Kidney (tissue), 14 donors: Measurements from ENCODE around the gene MYLK4. TPM values are rescaled to one million over a fixed set of nuclear protein-coding genes. Genes with fewer than 3 reads are reported as not detected.
A peak's percentile ranks its signal among the peaks of the same experiment; 100 is the strongest.

Source experiments
- DNase-seq, 5 donors: peaks; one replicate each; pipeline ENCODE4 v3.0.0-alpha.2; 2013 to 2020
- FAIRE-seq: peaks from 2 replicates; lab custom pipeline; 2012; peaks lifted over from hg19 to GRCh38; lab: Jason Lieb, UNC
- H3K27ac ChIP-seq, 2 donors: one replicate each; pipeline ENCODE4 v1.7.0; 2013; ENCODE audit warnings: low read depth in 2 of 2, low read length in 2 of 2, inconsistent platforms in 1 of 2
- H3K27me3 ChIP-seq: one replicate; pipeline ENCODE4 v1.7.1; 2013; ENCODE audit warnings: low read length, inconsistent platforms; ENCODE audit not compliant: control insufficient read depth, insufficient read depth
- H3K36me3 ChIP-seq, 3 donors: one replicate each; pipeline versions ENCODE4 v1.7.0 to v1.7.1; 2013; ENCODE audit warnings: low read length in 3 of 3, control low read depth in 1 of 3, inconsistent platforms in 1 of 3; ENCODE audit not compliant: insufficient read depth in 3 of 3, control insufficient read depth in 2 of 3
- H3K4me1 ChIP-seq, 3 donors: one replicate each; pipeline versions ENCODE4 v1.7.0 to v1.7.1; 2013; ENCODE audit warnings: low read length in 3 of 3, inconsistent platforms in 1 of 3, low read depth in 1 of 3; ENCODE audit not compliant: control insufficient read depth in 2 of 3, insufficient read depth in 2 of 3
- H3K4me3 ChIP-seq, 3 donors: one replicate each; pipeline versions ENCODE4 v1.7.0 to v1.8.1; 2013; ENCODE audit warnings: low read length in 3 of 3, control low read depth in 1 of 3, inconsistent platforms in 1 of 3
- H3K9ac ChIP-seq, 3 donors: one replicate each; pipeline versions ENCODE4 v1.7.0 to v1.7.1; 2013; ENCODE audit warnings: low read length in 3 of 3, control low read depth in 1 of 3, inconsistent platforms in 1 of 3
- H3K9me3 ChIP-seq, 3 donors: one replicate each; pipeline versions ENCODE4 v1.7.0 to v1.7.1; 2013; ENCODE audit warnings: low read length in 3 of 3, control low read depth in 1 of 3, inconsistent platforms in 1 of 3; ENCODE audit not compliant: control insufficient read depth in 2 of 3, insufficient read depth in 1 of 3
- intact Hi-C: fragments of 100-400 bp; cut with DNase I; formaldehyde crosslinking; loops from one replicate; pipeline ENCODE4 v1.11.1; 2022
- polyA plus RNA-seq: library from polyadenylated mRNA; stranded (reverse); fragments of 350-450 nt; fragmentation: Illumina TruSeq; extraction: RNeasy Lipid Tissue Mini Kit (QIAGEN cat#74804); gene quantifications from one replicate; pipeline ENCODE4 v1.2.3, GENCODE V29; 2014; ENCODE audit warnings: low read depth, low replicate concordance; ENCODE audit not compliant: insufficient read depth
- total RNA-seq: library from RNA; stranded (reverse); fragmentation: NEBNext Ultra II Directional; extraction: Animal tissue kit (Norgen Biotek cat#: 25700); gene quantifications from one replicate; pipeline ENCODE4 v1.2.1, GENCODE V29; 2021
- TF ChIP-seq, protein P1 (sequence below): IDR thresholded peaks from 3 replicates; pipeline ENCODE4 v1.5.1; 2012; ENCODE audit warnings: mild to moderate bottlenecking, moderate library complexity, borderline replicate concordance; ENCODE audit not compliant: insufficient read depth; ENCODE audit errors: extremely low read depth
- donor health status: control.
- donor health status: control.
- donor health status: control.
- donor health status: control.
- donor health status: control.
- donor health status: DM: yes; HTN: yes; CAD: no.
- donor health status: Normal renal cell carcinoma (clear cell type).

MYLK4 gene
- total and polyA plus RNA-seq, 2 donors from 2014 or later, result 1.1 to 1.3 TPM

DNA sequence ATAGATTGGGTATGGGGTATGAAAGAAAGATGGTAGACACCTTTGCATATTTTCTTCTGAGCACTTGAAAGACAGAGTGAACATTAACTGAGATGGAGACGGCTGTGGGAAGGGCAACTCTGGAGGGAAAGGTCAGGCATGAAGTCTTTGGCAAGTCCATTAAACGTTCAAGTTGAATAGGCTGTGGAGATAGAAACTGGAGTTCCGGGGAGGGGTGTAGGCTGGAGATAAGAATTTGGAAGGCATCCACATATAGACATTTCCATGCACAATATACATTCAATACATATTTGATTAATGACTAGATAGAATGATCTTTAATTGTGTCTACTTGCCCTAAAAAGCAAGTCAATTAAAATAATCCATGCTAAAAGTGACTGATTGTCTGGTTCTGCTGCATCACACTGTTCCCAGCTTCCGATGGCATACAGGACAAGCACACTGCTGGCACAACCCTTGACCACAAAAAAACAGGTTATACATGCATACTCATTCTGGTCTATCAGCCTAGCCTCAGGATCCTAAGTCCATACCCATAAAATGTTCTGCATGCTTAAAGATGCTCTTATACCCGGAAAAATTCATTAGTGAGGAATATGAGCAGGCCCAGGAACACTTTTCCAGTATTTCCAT, 1.9 kb upstream of the MYLK4 start:
- no peak for DNase-seq
- no peak overlapping the region for H3K27ac ChIP-seq
- H3K4me1 ChIP-seq, result peaks cover 0 to 6% (median 0%) of the 10 kb centered on the region in 3 donors
- H3K4me3 ChIP-seq, result no peak overlapping the region
- FAIRE-seq, result no peak
- H3K9ac ChIP-seq, result no peak overlapping the region
- no peaks in the 10 kb centered on the region for H3K27me3 ChIP-seq
- no peaks in the 10 kb centered on the region for H3K9me3 ChIP-seq
- no peaks in the 10 kb centered on the region for H3K36me3 ChIP-seq
- intact Hi-C loops, result no loop called here
- TF ChIP-seq, protein P1, sequence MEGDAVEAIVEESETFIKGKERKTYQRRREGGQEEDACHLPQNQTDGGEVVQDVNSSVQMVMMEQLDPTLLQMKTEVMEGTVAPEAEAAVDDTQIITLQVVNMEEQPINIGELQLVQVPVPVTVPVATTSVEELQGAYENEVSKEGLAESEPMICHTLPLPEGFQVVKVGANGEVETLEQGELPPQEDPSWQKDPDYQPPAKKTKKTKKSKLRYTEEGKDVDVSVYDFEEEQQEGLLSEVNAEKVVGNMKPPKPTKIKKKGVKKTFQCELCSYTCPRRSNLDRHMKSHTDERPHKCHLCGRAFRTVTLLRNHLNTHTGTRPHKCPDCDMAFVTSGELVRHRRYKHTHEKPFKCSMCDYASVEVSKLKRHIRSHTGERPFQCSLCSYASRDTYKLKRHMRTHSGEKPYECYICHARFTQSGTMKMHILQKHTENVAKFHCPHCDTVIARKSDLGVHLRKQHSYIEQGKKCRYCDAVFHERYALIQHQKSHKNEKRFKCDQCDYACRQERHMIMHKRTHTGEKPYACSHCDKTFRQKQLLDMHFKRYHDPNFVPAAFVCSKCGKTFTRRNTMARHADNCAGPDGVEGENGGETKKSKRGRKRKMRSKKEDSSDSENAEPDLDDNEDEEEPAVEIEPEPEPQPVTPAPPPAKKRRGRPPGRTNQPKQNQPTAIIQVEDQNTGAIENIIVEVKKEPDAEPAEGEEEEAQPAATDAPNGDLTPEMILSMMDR, result no peak

DNA sequence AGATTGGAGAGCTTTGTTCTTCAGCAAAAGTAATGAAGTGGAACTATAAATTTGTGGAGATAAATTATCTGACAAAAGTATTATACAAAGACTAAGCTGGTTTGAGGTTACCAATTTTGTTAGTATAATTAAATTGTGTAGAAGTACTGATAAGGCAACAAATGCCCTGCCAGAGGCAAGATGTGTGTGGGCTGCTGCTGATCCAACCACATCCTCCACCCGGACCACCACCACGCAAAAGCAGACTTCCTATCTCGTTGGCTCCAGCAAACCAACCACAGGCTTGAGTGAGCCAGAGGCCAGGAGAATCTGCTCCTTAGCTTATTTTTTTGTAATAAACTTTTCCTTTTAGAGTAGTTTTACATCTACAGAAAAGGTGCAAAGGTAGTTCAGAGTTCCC, 1.1 kb upstream of the MYLK4 start:
- Histone ChIP-seq H3K9ac (no peak overlapping the region), H3K9me3 (no peaks in the 10 kb centered on the region), H3K4me1 (peaks cover 0 to 6% (median 0%) of the 10 kb centered on the region in 3 donors), H3K27me3 (no peaks in the 10 kb centered on the region), H3K27ac (no peak overlapping the region), H3K36me3 (no peaks in the 10 kb centered on the region), H3K4me3 (no peak overlapping the region)
- DNase-seq (no peak), FAIRE-seq (no peak)
- TF ChIP-seq, protein P1, result no peak
- intact Hi-C loops, result no loop called here

DNA sequence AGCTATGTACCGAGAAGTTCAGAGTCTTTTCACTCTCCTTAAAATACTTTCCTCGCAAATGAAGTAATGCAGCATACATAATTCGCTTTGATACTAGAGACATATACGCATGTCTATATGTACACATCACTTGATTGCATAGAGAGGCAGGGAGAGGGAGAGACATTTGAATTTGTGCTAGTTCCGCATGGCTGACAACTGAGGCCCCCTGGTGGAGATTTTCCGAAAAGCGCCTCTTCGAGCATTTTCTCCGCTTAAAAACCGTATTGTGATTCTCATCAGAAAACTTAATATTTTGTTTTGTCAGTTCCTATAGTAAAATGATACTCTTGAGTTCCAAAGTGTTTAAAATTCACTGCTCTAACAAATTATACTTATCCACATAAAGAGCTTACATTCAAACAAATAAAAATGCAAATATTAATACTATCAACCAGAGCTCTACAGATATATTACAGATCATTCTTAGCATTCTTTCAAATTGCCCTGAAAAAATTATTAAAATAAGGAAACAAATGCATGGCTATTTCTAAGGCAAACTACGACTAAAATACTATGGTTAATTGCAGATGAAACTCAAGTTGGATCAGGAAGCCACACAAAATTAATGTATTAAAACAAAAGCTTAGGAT, 637 bp downstream of the MYLK4 start:
- Histone ChIP-seq H3K4me1 (no peaks in the 10 kb centered on the region), H3K36me3 (no peaks in the 10 kb centered on the region), H3K27ac (no peak overlapping the region), H3K27me3 (no peaks in the 10 kb centered on the region), H3K4me3 (peak overlapping the region in 2 of 3 donors; percentile 1 to 14), H3K9me3 (no peaks in the 10 kb centered on the region), H3K9ac (no peak overlapping the region)
- intact Hi-C loops, result loop anchor here (10.0 kb wide), 1 partner anchor 1155 kb away; no protein-coding TSS in a partner anchor
- TF ChIP-seq, protein P1, result peak; percentile 62
- FAIRE-seq, result peak; percentile 84
- DNase-seq, result peak in 4 of 5 donors; percentile 59 to 81 (median 76)
